GM18517 (cell line): ENCODE measurements around the gene GGT1.
"Not testable (repeated sequence)": the region's sequence is repeated elsewhere in the genome, so short reads cannot be mapped to it uniquely, and the experiment has no call there.

ENCODE experiments used
- ATAC-seq: cut with Tn5 transposase; IDR thresholded peaks from one replicate; pipeline ENCODE4 v1.9.1; 2021; ENCODE audit warnings: mild to moderate bottlenecking, moderate library complexity; ENCODE audit not compliant: unreplicated experiment

The GGT1 gene

GRCh38 chr22:24633231-24634023, 30.4 kb downstream of the GGT1 start:
- not testable (repeated sequence) for ATAC-seq

- ATAC-seq = not testable (repeated sequence)
Measured at GRCh38 chr22:24634776-24635389, 31.9 kb downstream of the GGT1 start.

DNA sequence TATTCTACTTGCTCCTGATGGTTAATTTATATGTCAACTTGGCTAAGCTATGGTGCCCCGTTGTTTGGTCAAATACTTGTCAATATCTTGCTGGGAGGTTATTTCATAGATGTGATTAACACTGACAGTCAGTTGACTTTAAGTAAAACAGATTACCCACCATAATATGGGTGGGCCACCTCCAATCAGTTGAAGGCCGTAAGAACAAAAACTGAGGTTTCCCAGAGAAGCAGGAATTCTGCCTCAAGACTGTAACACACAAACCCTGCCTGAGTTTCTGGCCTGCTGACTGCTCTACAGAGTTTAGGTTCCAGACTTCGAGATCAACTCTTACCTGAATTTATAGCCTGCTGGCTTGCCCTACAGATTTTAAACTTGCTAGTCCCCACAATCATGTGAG, 33.5 kb downstream of the GGT1 start:
- not testable (repeated sequence) for ATAC-seq

DNA sequence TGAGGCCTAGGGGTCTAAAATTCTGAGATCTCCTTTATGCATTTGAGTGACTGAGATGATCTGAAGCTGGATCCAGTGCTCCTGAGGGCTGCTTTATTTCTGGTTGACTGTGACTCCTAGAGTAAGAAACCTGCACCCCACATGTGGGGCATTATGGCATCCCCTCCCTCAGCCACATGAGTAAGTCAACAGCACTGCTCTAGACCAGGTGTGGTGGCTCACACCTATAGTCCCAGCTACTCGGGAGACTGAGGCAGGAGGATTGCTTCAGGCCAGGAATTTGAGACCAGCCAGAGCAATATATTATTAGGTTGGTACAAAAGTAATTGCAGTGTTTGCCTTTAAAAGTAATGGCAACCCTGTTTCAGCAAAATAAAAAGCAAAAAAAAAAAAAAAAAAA, 39.3 kb downstream of the GGT1 start:
- ATAC-seq = not testable (repeated sequence)

- not testable (repeated sequence) for ATAC-seq
Measured at GRCh38 chr22:24644409-24644808, 41.4 kb downstream of the GGT1 start.

GRCh38 chr22:24645408-24646399, 42.7 kb downstream of the GGT1 start:
- not testable (repeated sequence) for ATAC-seq

DNA sequence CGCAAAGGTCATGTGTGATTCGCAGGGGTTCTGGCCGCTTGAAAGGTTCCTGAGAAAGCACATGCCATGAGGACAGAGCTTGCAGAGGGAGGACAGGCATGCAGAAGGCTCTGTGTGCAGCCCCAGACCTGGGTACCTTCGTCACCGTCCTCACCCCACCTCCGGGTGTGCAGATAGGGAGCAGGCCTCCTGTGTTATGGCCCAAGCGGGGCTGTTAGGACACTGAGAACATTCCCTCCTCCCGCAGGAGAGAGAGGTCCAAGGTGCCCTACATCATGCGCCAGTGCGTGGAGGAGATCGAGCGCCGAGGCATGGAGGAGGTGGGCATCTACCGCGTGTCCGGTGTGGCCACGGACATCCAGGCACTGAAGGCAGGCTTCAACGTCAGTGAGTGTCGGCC, 43.8 kb downstream of the GGT1 start:
- ATAC-seq = not testable (repeated sequence)

DNA sequence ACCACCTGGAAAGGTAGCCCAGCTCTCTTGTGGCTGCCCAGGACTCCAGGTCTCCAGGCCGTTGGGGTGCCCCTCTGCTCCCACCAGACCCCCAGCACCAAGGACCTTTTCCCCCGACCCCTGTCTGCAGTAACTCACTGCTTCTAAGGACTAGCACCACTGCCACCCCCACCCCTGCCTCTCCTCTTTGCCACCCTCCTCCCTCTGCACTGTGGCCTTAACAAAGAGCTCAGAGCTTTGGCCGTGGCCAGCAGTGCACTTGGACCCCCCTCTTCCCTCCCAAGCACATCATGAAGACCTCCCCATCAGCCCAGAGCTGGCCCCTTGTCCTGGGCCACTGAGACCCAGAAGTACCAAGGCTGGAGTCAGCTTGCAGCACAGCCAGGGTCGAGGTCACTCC, 46.4 kb downstream of the GGT1 start:
- not testable (repeated sequence) for ATAC-seq

GRCh38 chr22:24650884-24651283, 47.9 kb downstream of the GGT1 start:
- not testable (repeated sequence) for ATAC-seq

GRCh38 chr22:24665395-24665794, 62.4 kb downstream of the GGT1 start:
- ATAC-seq = not testable (repeated sequence)

DNA sequence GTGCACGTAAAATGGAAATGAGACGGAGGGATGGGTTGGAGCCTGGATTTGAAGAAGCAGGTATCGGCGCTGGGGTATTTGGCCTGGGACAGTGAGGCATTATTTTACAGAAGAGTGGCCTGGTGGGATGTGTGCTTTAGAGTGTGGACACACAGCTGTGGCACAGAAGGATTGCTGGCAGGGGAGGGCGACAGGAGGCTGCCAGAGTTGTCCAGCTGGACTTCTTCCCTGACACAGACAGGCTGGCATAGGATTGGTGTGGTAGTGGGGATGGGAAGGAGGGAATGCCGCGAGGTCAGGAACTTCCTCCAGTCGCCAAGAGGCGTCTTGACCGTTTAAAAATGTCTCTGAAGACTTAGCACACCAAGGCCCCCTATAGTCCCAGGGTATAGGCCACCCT, 64.9 kb downstream of the GGT1 start:
- not testable (repeated sequence) for ATAC-seq

DNA sequence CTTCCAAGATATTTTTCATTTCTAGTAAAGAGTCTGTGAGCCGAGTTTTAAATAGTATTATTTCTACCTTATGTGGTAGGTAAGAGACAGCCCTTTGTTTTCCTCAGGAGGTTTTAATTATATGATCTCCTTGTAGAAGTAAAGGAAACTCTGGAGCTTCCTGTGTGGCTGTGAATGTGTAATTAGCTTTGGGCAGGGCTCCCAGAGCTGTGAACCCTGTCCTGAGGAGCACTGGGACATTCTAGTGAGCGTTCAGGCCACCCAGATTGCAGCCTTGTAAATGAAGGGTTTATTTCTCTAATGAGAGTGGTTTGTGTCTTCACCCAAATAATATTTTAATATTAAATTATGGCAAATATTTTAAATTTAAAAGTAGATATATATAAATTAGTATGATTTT, 69.5 kb downstream of the GGT1 start:
- not testable (repeated sequence) for ATAC-seq
